ENCODE data around the gene LRRC8E.
A peak's percentile ranks its signal among the peaks of the same experiment; 100 is the strongest.

Gene LRRC8E

GRCh38 chr19:7905268-7905667, 17.0 kb downstream of the LRRC8E start:
- H3K4me3 ChIP-seq (ENCODE audit: low read depth, low read length) = no peak overlapping the region; the same call in 1 of the 2 replicates
- no peak for TF ChIP-seq CTCF (IDR thresholded peaks at IDR 0.05; ENCODE audit: low read depth, low read length, missing control alignments)
- no peak for DNase-seq (ENCODE audit: low read depth)

- no peak for DNase-seq (ENCODE audit: low read depth)
- H3K4me3 ChIP-seq (ENCODE audit: low read depth, low read length) = no peak overlapping the region
- TF ChIP-seq CTCF (IDR thresholded peaks at IDR 0.05; ENCODE audit: low read depth, low read length, missing control alignments) = no peak
Measured at GRCh38 chr19:7905859-7906258, 17.5 kb downstream of the LRRC8E start.

GRCh38 chr19:7907122-7907521, 18.8 kb downstream of the LRRC8E start:
- DNase-seq (ENCODE audit: low read depth) = no peak
- H3K4me3 ChIP-seq (ENCODE audit: low read depth, low read length) = no peak overlapping the region
- no peak for TF ChIP-seq CTCF (IDR thresholded peaks at IDR 0.05; ENCODE audit: low read depth, low read length, missing control alignments)

GRCh38 chr19:7907544-7907943, 19.2 kb downstream of the LRRC8E start:
- H3K4me3 ChIP-seq (ENCODE audit: low read depth, low read length) = no peak overlapping the region
- no peak for DNase-seq (ENCODE audit: low read depth)
- no peak for TF ChIP-seq CTCF (IDR thresholded peaks at IDR 0.05; ENCODE audit: low read depth, low read length, missing control alignments)

- DNase-seq (ENCODE audit: low read depth) = no peak
- H3K4me3 ChIP-seq (ENCODE audit: low read depth, low read length) = no peak overlapping the region
- TF ChIP-seq CTCF (IDR thresholded peaks at IDR 0.05; ENCODE audit: low read depth, low read length, missing control alignments) = no peak
Measured at GRCh38 chr19:7908078-7908699, 19.9 kb downstream of the LRRC8E start.

- no peak overlapping the region for H3K4me3 ChIP-seq (ENCODE audit: low read depth, low read length)
- TF ChIP-seq CTCF (IDR thresholded peaks at IDR 0.05; ENCODE audit: low read depth, low read length, missing control alignments) = peak; percentile 15
- DNase-seq (ENCODE audit: low read depth) = no peak
Measured at GRCh38 chr19:7908742-7909461, 20.6 kb downstream of the LRRC8E start.

Measured in GM12864 (cell line).